NCI-H510A (cell line): ENCODE measurements around the gene PRSS38.
A peak's percentile ranks its signal among the peaks of the same experiment; 100 is the strongest.

Source experiments
- DNase-seq: peaks from one replicate; lab custom pipeline; 2025; lab: John Stamatoyannopoulos, UW

The PRSS38 gene

DNA sequence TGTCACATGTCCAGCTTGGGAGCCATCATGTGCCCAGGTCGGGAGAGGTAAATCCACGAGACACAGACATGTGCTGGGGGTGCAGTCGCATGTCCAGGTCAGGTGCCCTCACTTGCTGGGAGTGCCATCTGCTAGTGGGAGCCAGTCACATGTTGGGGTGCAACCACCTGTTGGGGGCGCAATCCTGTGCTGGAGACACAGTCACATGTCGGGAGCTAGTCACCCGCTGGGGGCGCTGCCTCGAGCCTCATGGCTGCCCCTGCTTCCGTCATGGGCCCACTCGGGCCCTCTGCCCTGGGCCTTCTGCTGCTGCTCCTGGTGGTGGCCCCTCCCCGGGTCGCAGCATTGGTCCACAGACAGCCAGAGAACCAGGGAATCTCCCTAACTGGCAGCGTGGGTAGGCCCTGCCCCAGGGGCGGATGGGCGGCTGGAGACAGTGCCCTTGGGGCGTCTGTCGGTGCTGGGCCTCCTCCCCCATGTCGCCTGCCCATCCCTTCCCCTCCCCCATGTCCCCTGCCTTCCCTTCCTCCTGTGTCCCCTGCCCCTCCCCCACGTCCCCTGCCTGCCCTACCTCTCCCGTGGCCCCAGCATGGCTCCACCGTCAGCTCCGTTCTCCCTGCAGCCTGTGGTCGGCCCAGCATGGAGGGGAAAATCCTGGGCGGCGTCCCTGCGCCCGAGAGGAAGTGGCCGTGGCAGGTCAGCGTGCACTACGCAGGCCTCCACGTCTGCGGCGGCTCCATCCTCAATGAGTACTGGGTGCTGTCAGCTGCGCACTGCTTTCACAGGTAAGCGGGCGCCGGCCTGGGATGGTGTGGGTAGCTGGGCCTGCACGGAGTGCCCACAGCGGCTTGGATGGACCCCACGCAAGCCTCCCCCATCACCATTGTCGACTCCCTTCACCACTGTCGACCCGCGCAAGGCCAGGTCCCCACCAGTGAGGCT, at the start of gene PRSS38:
TSS of gene PRSS38 (plus strand) at position 208 of the 942 bp plus-strand sequence. CDS start at position 250, 42 bp downstream.
- no peak for DNase-seq

DNA sequence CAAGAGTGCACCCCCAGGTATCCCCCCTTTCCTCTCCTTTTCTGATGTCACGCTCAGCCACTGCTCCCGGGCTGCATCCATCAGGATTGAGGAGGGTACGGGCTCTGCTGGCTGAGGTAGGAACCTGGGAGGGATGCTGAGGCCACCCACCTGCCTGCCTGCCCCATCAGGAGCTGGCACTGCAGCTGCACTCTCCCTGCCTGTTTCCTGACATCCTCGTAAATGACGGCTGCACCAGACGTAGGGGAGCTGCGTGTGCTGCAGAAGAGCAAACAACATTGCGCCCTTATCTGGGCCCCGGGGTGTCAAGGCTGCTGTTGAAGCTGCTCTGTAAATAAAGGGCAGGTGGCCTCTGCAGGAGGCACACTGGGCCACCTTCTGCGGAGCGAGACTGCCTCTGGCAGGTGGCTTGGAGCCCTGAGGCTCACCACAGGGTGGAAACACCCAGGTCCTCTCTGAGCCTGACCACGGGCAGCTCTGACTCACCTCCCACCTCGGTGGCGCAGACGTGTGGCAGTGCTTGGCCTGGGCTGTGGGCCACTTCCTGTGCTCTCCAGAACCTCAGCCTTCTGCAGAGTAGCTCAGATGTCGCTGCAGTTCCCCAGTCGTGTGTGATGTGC, 49.4 kb upstream of the PRSS38 start:
- peak; percentile 97 for DNase-seq

DNA sequence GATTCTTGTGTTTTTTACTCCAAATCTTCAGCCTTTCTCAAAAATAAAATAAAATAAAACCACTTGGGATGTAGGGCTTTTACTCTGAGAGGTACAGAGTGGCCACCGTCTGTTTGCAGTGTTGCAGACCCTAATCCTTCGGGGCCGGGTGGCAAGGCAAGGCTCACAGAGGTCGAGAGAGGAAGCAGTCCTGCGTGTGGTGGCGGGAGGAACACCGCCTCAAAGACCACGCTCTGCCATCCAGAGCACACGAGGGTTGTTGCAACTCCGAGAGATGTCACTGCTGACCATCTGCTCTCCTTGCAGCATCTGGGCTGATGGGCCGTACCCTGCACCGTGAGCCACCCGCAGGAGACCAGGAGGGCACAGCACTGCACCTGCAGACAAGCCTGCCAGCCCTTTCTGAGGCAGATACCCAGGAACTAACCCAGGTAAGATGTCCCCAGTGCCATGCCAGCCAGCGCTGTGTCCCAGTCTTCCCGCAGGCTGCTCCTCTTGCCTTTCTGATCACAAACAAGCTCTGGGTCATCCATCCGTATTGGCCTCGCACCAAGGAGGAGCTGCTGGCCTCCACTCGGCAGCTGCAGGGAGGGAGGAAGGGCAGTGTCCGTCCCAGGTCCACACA, 48.7 kb upstream of the PRSS38 start:
- no peak for DNase-seq

- DNase-seq, result no peak
Observed at GRCh38 chr1:227767401-227768124, 47.9 kb upstream of the PRSS38 start.

DNA sequence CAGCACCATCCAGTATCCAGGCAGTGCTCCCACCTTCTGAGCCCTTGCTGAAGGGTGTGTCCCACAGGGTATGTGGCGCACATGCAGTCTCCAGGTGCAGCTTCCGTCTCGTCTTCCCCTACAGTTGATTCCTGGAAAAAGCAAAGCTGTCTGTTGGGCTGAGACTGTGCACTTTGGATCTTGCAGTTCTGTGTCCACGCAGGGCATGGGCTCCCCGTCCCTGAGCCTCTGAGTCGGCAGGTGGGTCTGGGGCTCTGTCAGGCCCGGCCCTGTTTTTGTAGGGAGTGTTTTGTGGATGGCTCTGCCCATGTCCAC, 47.4 kb upstream of the PRSS38 start:
- no peak for DNase-seq

GRCh38 chr1:227768640-227769039, 46.8 kb upstream of the PRSS38 start:
- DNase-seq, result no peak

DNA sequence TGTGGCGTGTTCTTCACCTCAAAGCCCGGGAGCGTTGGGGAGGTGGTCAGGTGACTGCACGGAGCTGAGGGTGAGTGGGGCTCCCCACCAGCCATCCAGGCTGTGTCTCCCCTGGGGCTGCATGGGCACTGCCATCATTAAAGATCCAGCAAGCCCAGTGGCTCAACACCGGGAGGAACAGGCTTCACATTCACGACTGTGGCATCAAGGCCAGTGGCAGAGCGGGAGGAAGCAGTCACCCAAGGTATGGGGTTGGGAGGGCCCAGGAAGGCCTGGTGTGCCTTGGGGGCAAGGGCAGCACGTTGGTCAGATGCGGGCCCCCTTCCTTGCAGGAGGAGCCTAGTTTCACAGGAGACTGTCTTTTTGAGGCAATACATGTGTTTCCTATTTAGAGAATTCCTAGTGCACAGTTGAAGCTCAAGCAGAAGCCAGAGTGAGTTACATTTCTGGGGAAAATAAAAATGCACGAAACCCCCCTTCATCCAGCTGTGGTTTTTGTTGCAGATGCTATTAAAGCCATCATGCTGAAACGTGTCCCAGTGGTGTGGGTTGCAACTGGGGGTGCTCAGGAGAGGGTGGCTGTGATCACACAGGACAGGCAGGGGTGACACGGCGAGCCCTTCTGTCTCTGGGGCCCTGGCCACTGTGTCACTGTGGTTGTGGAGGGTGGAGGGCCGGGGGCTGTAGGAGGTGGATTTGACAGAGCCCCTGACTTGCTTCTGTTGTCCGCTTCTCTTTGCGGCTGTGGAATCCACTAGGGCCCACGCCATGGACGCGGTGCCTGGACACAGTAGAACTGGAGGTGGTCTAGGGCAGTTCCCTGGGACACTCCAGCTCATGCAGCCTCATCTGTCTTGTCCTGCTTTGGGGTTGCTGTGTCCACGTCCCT, 46.2 kb upstream of the PRSS38 start:
- DNase-seq, result no peak

DNA sequence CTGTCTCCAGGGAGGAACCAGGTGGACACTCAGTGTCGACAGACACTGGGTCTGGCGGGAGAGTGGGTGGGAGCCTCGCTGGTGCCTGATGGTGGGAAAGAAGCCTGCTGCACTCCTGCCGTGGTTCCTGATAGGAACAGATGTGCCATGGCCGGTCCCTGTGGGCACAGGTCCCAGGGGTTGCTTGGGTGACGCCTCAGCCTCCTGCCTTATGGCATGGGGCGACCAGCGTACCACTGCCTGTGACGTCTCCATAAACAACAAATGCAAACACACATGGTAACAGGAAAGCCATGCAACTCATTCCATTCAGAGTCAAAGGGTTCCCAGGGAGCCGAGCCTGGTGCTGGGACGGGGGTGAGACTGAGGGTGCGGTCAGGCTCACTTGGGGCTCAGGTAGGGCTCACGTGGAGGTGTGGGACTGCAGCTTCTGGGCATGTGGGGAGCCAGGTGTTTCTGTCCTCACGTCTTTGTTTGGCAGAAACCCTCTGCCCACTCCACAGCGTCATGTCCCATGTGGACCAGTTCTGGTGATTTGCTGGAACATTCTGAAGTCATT, 45.5 kb upstream of the PRSS38 start:
- no peak for DNase-seq

DNA sequence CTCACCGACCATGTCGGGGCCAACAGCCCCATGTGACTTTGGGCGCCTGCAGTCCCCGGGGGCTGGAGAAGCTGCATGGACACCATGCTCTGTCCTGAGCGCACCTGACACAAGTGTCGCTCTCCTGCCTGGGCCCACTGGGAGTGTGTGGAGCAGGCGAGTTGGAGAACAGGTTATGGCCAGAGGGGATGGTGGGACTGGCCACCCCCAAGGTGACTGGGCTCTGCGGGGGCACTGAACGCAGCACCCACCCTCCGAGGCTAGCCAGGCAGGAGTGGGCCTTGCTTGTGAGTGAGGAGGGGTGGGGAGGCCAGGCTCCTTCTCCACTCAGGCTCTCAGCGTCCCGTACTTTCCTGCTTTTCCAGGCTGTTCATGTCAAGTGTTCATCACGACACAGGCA, 44.7 kb upstream of the PRSS38 start:
- DNase-seq, result no peak

DNA sequence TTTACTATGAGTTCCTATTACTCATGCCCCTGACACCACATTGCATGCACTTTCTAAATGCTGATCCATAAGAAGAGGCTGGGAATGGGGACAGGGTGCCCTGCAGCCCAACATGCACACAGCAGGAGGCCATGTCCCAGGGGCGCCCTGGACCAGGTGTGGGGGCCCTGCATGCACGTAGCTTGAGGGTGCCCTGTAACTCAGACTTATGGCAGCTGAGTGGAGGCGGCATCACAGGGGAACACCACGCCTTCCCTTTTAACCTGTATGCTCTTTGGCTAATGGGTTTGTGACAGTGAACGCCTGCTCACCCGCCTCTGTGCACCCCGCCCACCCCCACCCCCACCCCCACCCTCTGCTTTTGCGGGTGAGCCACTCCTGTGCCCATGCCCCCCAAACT, 44.1 kb upstream of the PRSS38 start:
- DNase-seq, result no peak

DNA sequence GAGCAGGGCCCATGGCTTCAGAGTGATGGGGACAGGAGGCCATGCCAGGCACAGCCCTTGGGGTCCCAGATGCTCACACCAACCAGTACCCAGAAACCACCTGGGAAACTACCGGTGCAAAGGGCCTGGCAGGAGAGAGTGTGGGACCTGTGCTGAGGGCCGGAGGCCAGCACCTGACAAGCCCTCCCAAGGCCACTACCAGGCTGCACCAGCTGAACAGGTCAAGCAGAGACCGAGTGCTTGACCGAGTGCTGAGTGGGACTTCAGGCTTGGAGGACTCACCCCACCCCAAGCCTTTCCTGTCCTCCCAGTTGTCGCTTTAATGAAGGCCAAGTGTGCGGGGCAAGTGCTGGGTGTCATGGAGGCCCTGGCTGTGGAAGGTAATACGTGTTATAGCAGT, 43.7 kb upstream of the PRSS38 start:
- DNase-seq, result no peak

- no peak for DNase-seq
Observed at GRCh38 chr1:227773558-227773957, 41.9 kb upstream of the PRSS38 start.

GRCh38 chr1:227774051-227774731, 41.3 kb upstream of the PRSS38 start:
- peak; percentile 61 for DNase-seq

DNA sequence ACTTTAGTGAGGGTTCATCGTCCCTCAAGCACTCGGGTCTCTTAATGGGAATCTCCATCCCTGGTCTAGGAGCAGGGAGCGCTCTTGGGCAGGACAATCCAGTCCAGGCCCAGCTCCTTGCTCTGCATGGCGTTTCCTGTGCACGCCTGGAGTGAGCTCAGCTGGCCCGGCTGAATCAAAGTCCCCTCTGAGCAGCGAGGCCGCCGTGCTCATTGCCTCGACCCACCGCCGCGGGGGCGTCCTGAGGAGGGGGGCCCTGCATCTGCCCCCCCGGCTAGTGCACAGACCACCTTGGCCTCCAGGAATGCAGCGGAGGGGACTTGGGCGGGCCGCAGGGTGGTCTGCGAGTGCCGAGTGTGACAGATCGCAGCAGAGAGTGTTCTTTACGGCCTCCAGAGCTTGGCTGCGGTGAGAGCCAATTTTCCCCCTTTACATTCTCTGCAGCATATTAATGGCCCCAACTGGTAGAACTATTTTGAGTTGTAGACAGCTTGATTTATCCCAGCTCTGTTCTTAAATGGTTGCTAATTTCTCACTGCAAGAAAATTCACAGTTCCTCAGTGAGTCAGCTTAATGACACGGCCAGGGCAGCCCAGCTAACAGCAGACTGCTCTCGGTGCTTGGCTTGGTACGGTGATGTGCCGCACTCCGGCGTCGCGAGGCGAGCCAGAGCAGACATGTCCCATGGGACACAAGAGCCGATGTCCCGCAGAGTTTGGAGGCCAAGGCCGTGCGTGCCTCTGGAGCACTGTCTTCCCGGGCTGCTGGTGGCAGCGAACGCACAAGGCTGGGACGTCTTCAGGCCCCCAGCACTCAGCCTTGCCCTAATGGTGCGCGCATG, 40.4 kb upstream of the PRSS38 start:
- no peak for DNase-seq

DNA sequence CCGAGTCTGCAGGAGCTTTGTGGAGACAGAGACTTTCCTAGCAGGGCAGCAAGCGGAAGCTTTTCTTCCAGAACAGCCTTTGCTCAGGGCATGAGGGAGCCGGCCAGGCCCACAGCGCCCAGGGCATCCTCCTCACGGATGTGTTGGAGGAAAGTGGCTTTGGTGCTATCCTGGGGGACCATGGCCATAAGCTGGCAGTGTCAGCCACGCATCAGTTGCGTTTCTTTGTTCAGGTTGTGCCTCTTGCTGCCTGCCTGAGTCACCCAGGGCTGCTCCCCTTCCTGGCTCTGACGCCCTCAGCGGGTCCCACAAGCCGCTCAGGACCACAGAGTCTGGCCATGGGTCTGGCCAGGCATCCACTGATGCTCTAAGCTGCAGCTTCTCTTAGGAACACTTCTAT, 39.6 kb upstream of the PRSS38 start:
- no peak for DNase-seq

- no peak for DNase-seq
Observed at GRCh38 chr1:227776331-227776771, 39.1 kb upstream of the PRSS38 start.

DNA sequence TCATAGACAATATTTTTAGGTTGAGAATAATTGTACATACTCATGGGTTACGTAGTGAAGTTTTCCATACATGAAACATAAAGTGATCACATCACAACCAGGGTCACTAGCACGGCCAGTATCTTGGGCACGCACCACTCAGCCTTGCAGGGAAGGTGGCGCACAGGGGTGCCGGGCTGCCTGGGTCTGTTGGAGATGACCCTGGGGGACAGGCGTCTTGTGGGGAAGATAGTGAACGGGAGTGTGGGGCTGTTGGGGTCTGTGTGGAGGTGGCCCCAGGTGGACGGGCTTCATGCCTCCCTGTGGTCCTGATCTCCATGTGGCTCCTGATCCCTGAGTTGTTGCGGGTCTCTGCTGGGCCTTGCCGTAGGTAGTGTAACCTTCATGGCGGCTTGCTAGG, 38.3 kb upstream of the PRSS38 start:
- no peak for DNase-seq

DNA sequence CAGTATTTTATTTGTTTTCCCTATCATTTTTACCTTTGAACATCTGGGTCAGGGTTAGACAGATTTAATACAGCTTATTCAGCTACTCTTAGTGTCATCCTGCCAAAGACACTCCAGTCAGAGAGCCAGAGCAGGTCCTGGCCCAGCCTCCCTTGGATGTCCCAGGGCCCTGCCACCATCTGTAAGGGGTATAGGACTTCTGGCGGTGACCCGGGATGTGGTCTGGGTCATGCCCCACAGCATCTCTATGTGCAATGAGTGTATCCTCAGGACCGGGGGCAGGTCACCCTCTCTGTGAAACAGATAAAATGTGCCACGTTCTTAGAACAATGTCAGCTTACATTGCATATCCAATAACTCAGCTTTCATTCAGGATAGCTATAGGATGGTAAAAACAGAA, 37.8 kb upstream of the PRSS38 start:
- DNase-seq, result no peak

GRCh38 chr1:227778401-227778947, 37.0 kb upstream of the PRSS38 start:
- DNase-seq, result no peak
